H1 (cell line): ENCODE results near the gene KNDC1. TPM values are rescaled to one million over a fixed set of nuclear protein-coding genes. Genes with fewer than 3 reads are reported as not detected.

Experiments
- CTCF ChIA-PET: fragments of 300-600 bp; sonication (Branson Sonifier 250); formaldehyde crosslinking; loops from one replicate; lab custom pipeline; 2021; ENCODE audit not compliant: partially characterized antibody; lab: Charles Lee
- POLR2A ChIA-PET: fragments of 300-600 bp; sonication (Branson Sonifier 250); formaldehyde crosslinking; loops from one replicate; lab custom pipeline; 2021; ENCODE audit warnings: inconsistent platforms; ENCODE audit not compliant: partially characterized antibody; lab: Charles Lee
- DNase-seq, 2 experiments: peaks; one replicate each; pipeline versions ENCODE4 v3.0.0 to v3.0.0-alpha.2; 2010 to 2022; ENCODE audit warnings: low spot score in 2 of 2, low read depth in 1 of 2, mixed read lengths in 1 of 2
- FAIRE-seq: peaks from 2 replicates; lab custom pipeline; 2011; peaks lifted over from hg19 to GRCh38; lab: Jason Lieb, UNC
- H2AFZ ChIP-seq: 2 replicates; pipeline ENCODE4 v1.8.1; 2012; ENCODE audit warnings: low read length, inconsistent platforms
- H2AK5ac ChIP-seq: 2 replicates; pipeline ENCODE4 v1.6.1; 2013; ENCODE audit warnings: low read depth, low read length
- H2BK120ac ChIP-seq: replicated peaks from 2 replicates; pipeline ENCODE3; 2013; ENCODE audit warnings: low read depth, low read length, inconsistent platforms
- H2BK12ac ChIP-seq: 2 replicates; pipeline ENCODE4 v1.6.1; 2013; ENCODE audit warnings: low read depth, low read length
- H2BK15ac ChIP-seq: 2 replicates; pipeline ENCODE4 v1.6.1; 2013; ENCODE audit warnings: low read length
- H2BK20ac ChIP-seq: 2 replicates; pipeline ENCODE4 v1.6.1; 2013; ENCODE audit warnings: low read length
- H2BK5ac ChIP-seq: 2 replicates; pipeline ENCODE4 v1.6.1; 2013; ENCODE audit warnings: low read depth, low read length
- H3K14ac ChIP-seq: 2 replicates; pipeline ENCODE4 v1.6.1; 2013; ENCODE audit warnings: inconsistent platforms; ENCODE audit not compliant: insufficient read length
- H3K18ac ChIP-seq: 2 replicates; pipeline ENCODE4 v1.6.1; 2013; ENCODE audit warnings: low read length; ENCODE audit errors: extremely low read depth
- H3K23ac ChIP-seq: 2 replicates; pipeline ENCODE4 v1.6.1; 2013; ENCODE audit warnings: inconsistent platforms; ENCODE audit not compliant: insufficient read length
- H3K23me2 ChIP-seq: 2 replicates; pipeline ENCODE4 v1.6.1; 2013; ENCODE audit warnings: low read depth, low read length
- H3K27ac ChIP-seq: 2 replicates; pipeline ENCODE4 v1.6.1; 2011; ENCODE audit warnings: low read depth, low read length, inconsistent platforms
- H3K27me3 ChIP-seq, 4 experiments: replicated peaks in 1 of 4; 1 replicate in 1 of 4; 2 replicates in 3 of 4; pipeline versions ENCODE4 v1.6.1 to v1.8.1; 2011 to 2013; ENCODE audit warnings: low read length in 3 of 4, mild to moderate bottlenecking in 3 of 4, inconsistent platforms in 2 of 4, mixed read lengths in 2 of 4, moderate library complexity in 1 of 4; ENCODE audit not compliant: control insufficient read depth in 3 of 4, insufficient read depth in 3 of 4; ENCODE audit errors: extremely low read depth in 1 of 4
- H3K36me3 ChIP-seq, 4 experiments: 2 replicates each; pipeline versions ENCODE4 v1.6.1 to v1.8.1; 2011 to 2013; ENCODE audit warnings: mild to moderate bottlenecking in 4 of 4, low read length in 3 of 4, moderate library complexity in 2 of 4, control low read depth in 1 of 4, inconsistent platforms in 1 of 4; ENCODE audit not compliant: insufficient read depth in 4 of 4, control insufficient read depth in 2 of 4
- H3K4ac ChIP-seq: replicated peaks from 2 replicates; pipeline ENCODE3; 2013; ENCODE audit warnings: low read length, low read depth, mixed read lengths, inconsistent platforms; ENCODE audit not compliant: insufficient read length
- H3K4me1 ChIP-seq, 4 experiments: replicated peaks in 1 of 4; 1 replicate in 1 of 4; 2 replicates in 3 of 4; pipeline versions ENCODE4 v1.6.1 to v1.8.1; 2011 to 2013; ENCODE audit warnings: low read length in 3 of 4, inconsistent platforms in 2 of 4, mixed read lengths in 1 of 4; ENCODE audit not compliant: insufficient read depth in 4 of 4, control insufficient read depth in 3 of 4
- H3K4me2 ChIP-seq, 2 experiments: 2 replicates each; pipeline versions ENCODE4 v1.6.1 to v1.8.1; 2011 to 2013; ENCODE audit warnings: low read depth in 2 of 2, low read length in 2 of 2, control low read depth in 1 of 2, inconsistent platforms in 1 of 2, mild to moderate bottlenecking in 1 of 2; ENCODE audit not compliant: insufficient read depth in 1 of 2
- H3K4me3 ChIP-seq, 4 experiments: fragments of 200-600, 300-600 bp in 1 of 4; sonication (generic), shearing (Covaris generic), sonication (Bioruptor Twin) in 1 of 4; 2 replicates each; pipeline versions ENCODE4 v1.5.1 to v1.8.1; 2011 to 2016; ENCODE audit warnings: low read length in 4 of 4, low read depth in 3 of 4, control low read depth in 2 of 4, inconsistent platforms in 2 of 4, mild to moderate bottlenecking in 2 of 4, mixed read lengths in 1 of 4, moderate library complexity in 1 of 4; ENCODE audit not compliant: insufficient read depth in 2 of 4; ENCODE audit errors: extremely low read depth in 1 of 4
- H3K56ac ChIP-seq: replicated peaks from 2 replicates; pipeline ENCODE3; 2013; ENCODE audit warnings: low read depth, mild to moderate bottlenecking, mixed read lengths, low read length, inconsistent platforms; ENCODE audit not compliant: insufficient read length
- H3K79me1 ChIP-seq: 2 replicates; pipeline ENCODE4 v1.6.1; 2013; ENCODE audit warnings: low read depth, low read length, control low read depth
- H3K79me2 ChIP-seq, 2 experiments: 2 replicates each; pipeline versions ENCODE4 v1.6.1 to v1.8.1; 2012 to 2013; ENCODE audit warnings: low read length in 2 of 2, mild to moderate bottlenecking in 2 of 2, inconsistent platforms in 1 of 2; ENCODE audit not compliant: insufficient read depth in 2 of 2, control insufficient read depth in 1 of 2
- H3K9ac ChIP-seq, 4 experiments: replicated peaks in 1 of 4; 1 replicate in 1 of 4; 2 replicates in 3 of 4; pipeline versions ENCODE4 v1.6.1 to v1.8.1; 2011 to 2013; ENCODE audit warnings: low read depth in 3 of 4, low read length in 3 of 4, control low read depth in 2 of 4, mild to moderate bottlenecking in 2 of 4, moderate library complexity in 2 of 4, inconsistent platforms in 1 of 4; ENCODE audit errors: extremely low read depth in 1 of 4
- H3K9me3 ChIP-seq, 2 experiments: 2 replicates each; pipeline versions ENCODE4 v1.6.1 to v1.8.1; 2012 to 2013; ENCODE audit warnings: mild to moderate bottlenecking in 2 of 2, moderate library complexity in 2 of 2, control low read depth in 1 of 2, inconsistent platforms in 1 of 2, low read depth in 1 of 2, low read length in 1 of 2, mixed read lengths in 1 of 2; ENCODE audit not compliant: insufficient read depth in 2 of 2
- H4K20me1 ChIP-seq, 2 experiments: replicated peaks in 1 of 2; 2 replicates each; pipeline versions ENCODE3 to v1.8.1; 2011 to 2013; ENCODE audit warnings: inconsistent platforms in 2 of 2, low read length in 2 of 2, mild to moderate bottlenecking in 1 of 2; ENCODE audit not compliant: insufficient read depth in 2 of 2, control insufficient read depth in 1 of 2
- H4K5ac ChIP-seq: 2 replicates; pipeline ENCODE4 v1.6.1; 2013; ENCODE audit warnings: low read length, low read depth, mixed read lengths, inconsistent platforms; ENCODE audit not compliant: insufficient read length
- H4K8ac ChIP-seq: 2 replicates; pipeline ENCODE4 v1.8.0; 2013; ENCODE audit warnings: mild to moderate bottlenecking, moderate library complexity, low read length, inconsistent platforms; ENCODE audit not compliant: insufficient read depth; ENCODE audit errors: extremely low read depth
- H4K91ac ChIP-seq: replicated peaks from 2 replicates; pipeline ENCODE3; 2013; ENCODE audit warnings: low read length, mixed read lengths, inconsistent platforms; ENCODE audit not compliant: insufficient read length
- CHD2 ChIP-seq: IDR thresholded peaks from 2 replicates; pipeline ENCODE4 v1.6.1; 2012; ENCODE audit warnings: low read length, improper control_type of control experiment
- GABPA ChIP-seq: IDR thresholded peaks from 2 replicates; pipeline ENCODE4 v1.6.1; 2011; ENCODE audit warnings: mild to moderate bottlenecking, low read length, moderate library complexity, borderline replicate concordance; ENCODE audit not compliant: insufficient read depth
- JUN ChIP-seq: IDR thresholded peaks from 2 replicates; pipeline ENCODE4 v1.6.1; 2011; ENCODE audit warnings: low read depth, mild to moderate bottlenecking, improper control_type of control experiment, low read length
- KDM1A ChIP-seq: fragments of 200-600, 300-600 bp; sonication (generic); IDR thresholded peaks from 2 replicates; pipeline ENCODE4 v1.7.1; 2016; ENCODE audit warnings: mild to moderate bottlenecking, low read length, borderline replicate concordance
- KDM4A ChIP-seq: IDR thresholded peaks from one replicate; pipeline ENCODE4 v1.7.1; 2012; ENCODE audit warnings: low read depth, mild to moderate bottlenecking, moderate library complexity, low read length, inconsistent platforms; ENCODE audit not compliant: severe bottlenecking
- SIX5 ChIP-seq: IDR thresholded peaks from 2 replicates; pipeline ENCODE4 v1.6.1; 2011; ENCODE audit warnings: mild to moderate bottlenecking, low read depth, low read length
- TBP ChIP-seq: IDR thresholded peaks from 2 replicates; pipeline ENCODE4 v1.6.1; 2011; ENCODE audit warnings: low read depth, low read length, improper control_type of control experiment
- TEAD4 ChIP-seq: IDR thresholded peaks from 2 replicates; pipeline ENCODE4 v1.6.1; 2012; ENCODE audit warnings: low read depth, low read length, inconsistent platforms, mixed read lengths
- ZNF274 ChIP-seq: IDR thresholded peaks from 2 replicates; pipeline ENCODE4 v1.7.0; 2012; ENCODE audit warnings: low read length, borderline replicate concordance; ENCODE audit errors: extremely low read depth
- WGBS, 2 experiments: shearing (Covaris generic) in 1 of 2; methylation state at CpG; one replicate each; pipeline versions ENCODE4 v1.1.6 to v1.1.7; 2013 to 2015; ENCODE audit warnings: low lambda C conversion rate in 2 of 2, mixed read lengths in 2 of 2, inconsistent platforms in 1 of 2, low coverage in 1 of 2, missing lambda C conversion rate in 1 of 2; ENCODE audit not compliant: insufficient replicate concordance in 2 of 2, insufficient coverage in 1 of 2, insufficient read length in 1 of 2; ENCODE audit errors: extremely low coverage in 1 of 2, missing lambda C conversion rate in 1 of 2; 5-methylcytosine and 5-hydroxymethylcytosine counted together
- polyA plus RNA-seq, 7 experiments: library from polyadenylated mRNA; depleted of rRNA in 3 of 7; stranded (reverse) in 5 of 7; unstranded in 2 of 7; fragments of >200 nt in 5 of 7; fragments of 200-250 nt in 2 of 7; gene quantifications; 1 replicate in 5 of 7; 2 replicates in 1 of 7; 4 replicates in 1 of 7; pipeline versions ENCODE4 v1.2.1 to v1.2.3, GENCODE V29; 2011 to 2013; ENCODE audit warnings: missing spikeins in 2 of 7, mixed read lengths in 2 of 7
- total RNA-seq: library from RNA; stranded (reverse); fragmentation: NEBNext Ultra II Directional; extraction: Animal tissue kit (Norgen Biotek cat#: 25700); gene quantifications from 2 replicates; pipeline ENCODE4 v1.2.1, GENCODE V29; 2021
- TF ChIP-seq, protein P1 (sequence below), 3 experiments: IDR thresholded peaks; 1 replicate in 2 of 3; 2 replicates in 1 of 3; pipeline versions ENCODE4 v1.5.1 to v1.6.1; 2011; ENCODE audit warnings: low read length in 3 of 3, mild to moderate bottlenecking in 3 of 3, inconsistent platforms in 2 of 3, low read depth in 1 of 3, moderate library complexity in 1 of 3; ENCODE audit not compliant: insufficient read depth in 1 of 3; ENCODE audit errors: control extremely low read depth in 1 of 3
- TF ChIP-seq, protein P2 (sequence below): IDR thresholded peaks from 2 replicates; pipeline ENCODE4 v1.6.1; 2012; ENCODE audit warnings: inconsistent platforms

KNDC1 gene
- total and polyA plus RNA-seq, 2 of the 8 experiments (the other 6 are each of a cell fraction or from before 2014, with no cell fraction given): 7.5 to 16.7 TPM

DNA sequence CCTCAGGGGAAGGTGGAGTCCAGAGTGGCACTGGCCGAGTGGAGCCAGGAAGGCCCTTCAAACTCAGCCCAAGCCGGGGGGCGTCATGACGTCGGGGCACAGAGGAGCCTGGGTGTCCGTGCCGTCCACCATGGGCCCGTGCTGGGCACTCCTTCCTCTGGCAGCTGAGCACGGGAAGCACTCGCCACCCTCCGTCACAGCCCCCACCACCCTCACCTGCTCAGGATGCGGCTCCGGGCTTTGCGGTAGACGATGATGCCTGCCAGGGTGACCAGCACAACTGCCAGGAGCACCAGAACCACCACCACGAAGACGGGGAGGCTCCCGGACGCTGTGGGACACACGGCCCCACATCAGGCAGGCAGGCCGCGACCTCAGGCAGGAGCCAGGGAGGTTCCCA, 108.5 kb downstream of the KNDC1 start:
- Histone ChIP-seq H2BK120ac (no peak overlapping the region), H3K79me1 (no peaks in the 10 kb centered on the region), H3K23ac (no peak overlapping the region), H2BK20ac (no peak overlapping the region), H3K4ac (no peak overlapping the region), H3K56ac (no peak overlapping the region), H3K4me3 (no peak overlapping the region), H4K91ac (no peak overlapping the region), H4K5ac (no peak overlapping the region), H3K9ac (no peak overlapping the region), H2AFZ (no peak overlapping the region), H3K79me2 (no peaks in the 10 kb centered on the region), H3K9me3 (no peaks in the 10 kb centered on the region), H3K4me1 (peaks cover 0 to 3% (median 0%) of the 10 kb centered on the region in 4 experiments; a peak in 3 of 7 replicates), H4K20me1 (peaks cover 0 to 1% of the 10 kb centered on the region in 2 experiments), H3K4me2 (no peak overlapping the region), H3K27me3 (peaks cover 0 to 1% (median under 1%) of the 10 kb centered on the region in 4 experiments; a peak in 2 of 7 replicates), H3K23me2 (no peaks in the 10 kb centered on the region), H4K8ac (0 out of 2 replicates have a peak overlapping the region, but pooled peaks have one; percentile 25), H3K27ac (no peak overlapping the region), H2BK15ac (no peak overlapping the region), H3K36me3 (no peaks in the 10 kb centered on the region), H2BK5ac (no peak overlapping the region), H2AK5ac (no peak overlapping the region; the same call in 1 of the 2 replicates), H3K14ac (no peak overlapping the region), H3K18ac (no peak overlapping the region), H2BK12ac (no peak overlapping the region)
- POLR2A ChIA-PET: interaction anchor here (1.1 to 1.3 kb wide), 2 partner anchors 9 to 42 kb away, joined by 3 to 5 read pairs; no protein-coding TSS in a partner anchor
- 95% methylated on average over 22 of the region's 22 CpGs; no CpG with 5 or more reads in 1 of the 2 experiments for WGBS, 2 experiments
- no peak for FAIRE-seq
- CTCF ChIA-PET: interaction anchor here (0.9 to 3.5 kb wide), 6 partner anchors 9 to 125 kb away, joined by 3 to 15 read pairs (median 4); partner anchors contain the start of gene ADAM8
- DNase-seq: no peak
- no peak for TF ChIP-seq JUN
- TF ChIP-seq KDM4A: no peak
- no peak for TF ChIP-seq TEAD4
- TF ChIP-seq, protein P1, sequence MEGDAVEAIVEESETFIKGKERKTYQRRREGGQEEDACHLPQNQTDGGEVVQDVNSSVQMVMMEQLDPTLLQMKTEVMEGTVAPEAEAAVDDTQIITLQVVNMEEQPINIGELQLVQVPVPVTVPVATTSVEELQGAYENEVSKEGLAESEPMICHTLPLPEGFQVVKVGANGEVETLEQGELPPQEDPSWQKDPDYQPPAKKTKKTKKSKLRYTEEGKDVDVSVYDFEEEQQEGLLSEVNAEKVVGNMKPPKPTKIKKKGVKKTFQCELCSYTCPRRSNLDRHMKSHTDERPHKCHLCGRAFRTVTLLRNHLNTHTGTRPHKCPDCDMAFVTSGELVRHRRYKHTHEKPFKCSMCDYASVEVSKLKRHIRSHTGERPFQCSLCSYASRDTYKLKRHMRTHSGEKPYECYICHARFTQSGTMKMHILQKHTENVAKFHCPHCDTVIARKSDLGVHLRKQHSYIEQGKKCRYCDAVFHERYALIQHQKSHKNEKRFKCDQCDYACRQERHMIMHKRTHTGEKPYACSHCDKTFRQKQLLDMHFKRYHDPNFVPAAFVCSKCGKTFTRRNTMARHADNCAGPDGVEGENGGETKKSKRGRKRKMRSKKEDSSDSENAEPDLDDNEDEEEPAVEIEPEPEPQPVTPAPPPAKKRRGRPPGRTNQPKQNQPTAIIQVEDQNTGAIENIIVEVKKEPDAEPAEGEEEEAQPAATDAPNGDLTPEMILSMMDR (IDR thresholded peaks at IDR 0.05; ENCODE audit: control extremely low read depth in 1 of 3, insufficient read depth in 1 of 3, low read depth in 1 of 3, low read length in 3 of 3): no peak
- TF ChIP-seq ZNF274: no peak
- no peak for TF ChIP-seq KDM1A
- TF ChIP-seq, protein P2, sequence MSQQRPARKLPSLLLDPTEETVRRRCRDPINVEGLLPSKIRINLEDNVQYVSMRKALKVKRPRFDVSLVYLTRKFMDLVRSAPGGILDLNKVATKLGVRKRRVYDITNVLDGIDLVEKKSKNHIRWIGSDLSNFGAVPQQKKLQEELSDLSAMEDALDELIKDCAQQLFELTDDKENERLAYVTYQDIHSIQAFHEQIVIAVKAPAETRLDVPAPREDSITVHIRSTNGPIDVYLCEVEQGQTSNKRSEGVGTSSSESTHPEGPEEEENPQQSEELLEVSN: no peak
- no peak for TF ChIP-seq TBP
- no peak for TF ChIP-seq CHD2
- TF ChIP-seq GABPA: no peak
- no peak for TF ChIP-seq SIX5
